ENCODE data around the gene ATF1.

- TF ChIP-seq MAX (IDR thresholded peaks at IDR 0.05): no peak
- TF ChIP-seq CTCF (IDR thresholded peaks at IDR 0.05; ENCODE audit: control extremely low read depth in 1 of 3, insufficient read depth in 1 of 3, low read depth in 1 of 3, low read length in 3 of 3): no peak
- TF ChIP-seq POLR2A (IDR thresholded peaks at IDR 0.05; ENCODE audit: control extremely low read depth in 1 of 2, low read depth in 2 of 2, low read length in 2 of 2): no peak
- TF ChIP-seq MAFK (IDR thresholded peaks at IDR 0.05; ENCODE audit: low read depth, low read length): no peak
- no peak for TF ChIP-seq CHD2 (IDR thresholded peaks at IDR 0.05; ENCODE audit: low read length)
- no peak for TF ChIP-seq EGR1 (IDR thresholded peaks at IDR 0.05; ENCODE audit: borderline replicate concordance, low read depth, low read length)
- TF ChIP-seq SUZ12 (IDR thresholded peaks at IDR 0.05; ENCODE audit: low read length): no peak
- no peak for TF ChIP-seq EP300 (IDR thresholded peaks at IDR 0.05; ENCODE audit: borderline replicate concordance in 1 of 2, low read depth in 2 of 2, low read length in 2 of 2)
- TF ChIP-seq SIRT6 (IDR thresholded peaks at IDR 0.05; ENCODE audit: low read length): no peak
Measured at GRCh38 chr12:50778663-50779590, 15.0 kb downstream of the ATF1 start.
